ENCODE measurements around the gene WDR64.

DNA sequence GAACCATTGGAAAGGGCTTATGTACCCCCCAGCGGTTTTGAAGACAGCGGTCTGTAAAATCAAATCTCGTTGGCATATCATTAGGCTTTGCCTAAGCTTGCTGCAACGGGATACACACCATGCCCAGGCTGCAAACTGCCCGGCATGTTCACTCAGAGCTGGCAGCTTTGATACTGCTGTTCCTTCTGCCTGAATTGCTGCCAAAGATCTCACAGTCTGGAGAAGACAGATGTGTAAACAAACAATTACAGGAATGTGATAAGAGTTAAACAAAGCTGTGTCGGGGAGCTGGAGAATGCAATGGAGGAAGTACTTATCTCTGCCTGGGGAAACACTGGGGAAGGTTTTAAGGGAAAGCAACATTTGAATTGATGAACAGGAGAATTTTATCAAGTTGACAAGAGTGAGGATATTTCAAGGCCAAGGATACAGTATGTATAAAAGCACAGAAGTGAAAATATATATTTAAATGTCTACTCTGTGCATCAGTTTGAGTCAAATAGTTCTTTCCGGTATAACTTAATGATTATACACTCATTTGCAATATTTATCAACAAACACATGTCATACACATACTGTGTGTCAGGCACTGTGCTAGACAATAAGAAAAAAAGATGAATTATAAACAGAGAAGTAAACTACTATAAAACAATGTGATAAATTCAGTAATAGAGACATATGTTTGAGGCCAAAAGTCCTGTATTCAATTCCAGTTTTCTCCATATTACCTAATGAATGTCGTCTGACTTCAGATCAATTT is 41.8 kb upstream of the WDR64 start:
- TF ChIP-seq, protein P1, sequence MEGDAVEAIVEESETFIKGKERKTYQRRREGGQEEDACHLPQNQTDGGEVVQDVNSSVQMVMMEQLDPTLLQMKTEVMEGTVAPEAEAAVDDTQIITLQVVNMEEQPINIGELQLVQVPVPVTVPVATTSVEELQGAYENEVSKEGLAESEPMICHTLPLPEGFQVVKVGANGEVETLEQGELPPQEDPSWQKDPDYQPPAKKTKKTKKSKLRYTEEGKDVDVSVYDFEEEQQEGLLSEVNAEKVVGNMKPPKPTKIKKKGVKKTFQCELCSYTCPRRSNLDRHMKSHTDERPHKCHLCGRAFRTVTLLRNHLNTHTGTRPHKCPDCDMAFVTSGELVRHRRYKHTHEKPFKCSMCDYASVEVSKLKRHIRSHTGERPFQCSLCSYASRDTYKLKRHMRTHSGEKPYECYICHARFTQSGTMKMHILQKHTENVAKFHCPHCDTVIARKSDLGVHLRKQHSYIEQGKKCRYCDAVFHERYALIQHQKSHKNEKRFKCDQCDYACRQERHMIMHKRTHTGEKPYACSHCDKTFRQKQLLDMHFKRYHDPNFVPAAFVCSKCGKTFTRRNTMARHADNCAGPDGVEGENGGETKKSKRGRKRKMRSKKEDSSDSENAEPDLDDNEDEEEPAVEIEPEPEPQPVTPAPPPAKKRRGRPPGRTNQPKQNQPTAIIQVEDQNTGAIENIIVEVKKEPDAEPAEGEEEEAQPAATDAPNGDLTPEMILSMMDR (conservative IDR thresholded peaks at IDR 0.05; ENCODE audit: low read depth, low read length): no peak
- no peak for TF ChIP-seq EZH2 (IDR thresholded peaks at IDR 0.05; ENCODE audit: borderline replicate concordance, low read depth, low read length, poor library complexity, severe bottlenecking)

Data from A673 (cell line).